ENCODE measurements around the gene BCL2.
A peak's percentile ranks its signal among the peaks of the same experiment; 100 is the strongest.

Gene BCL2

GRCh38 chr18:63245600-63245999 is 74.0 kb downstream of the BCL2 start:
- Mint-ChIP-seq H3K27me3 (ENCODE audit: low read depth) (no peaks in the 10 kb centered on the region), H3K36me3 (ENCODE audit: low read depth) (peaks cover 4% of the 10 kb centered on the region), H3K4me1 (peaks cover 68% of the 10 kb centered on the region), H3K4me3 (no peak overlapping the region), H3K27ac (peak overlapping the region in 1 of 3 experiments; percentile 94), H3K9me3 (no peaks in the 10 kb centered on the region)
- TF ChIP-seq CTCF (IDR thresholded peaks at IDR 0.05; ENCODE audit: unreplicated experiment in 3 of 3) = no peak

GRCh38 chr18:63244607-63245006 is 75.0 kb downstream of the BCL2 start:
- no peak overlapping the region for H3K4me3 Mint-ChIP-seq
- no peak for TF ChIP-seq CTCF (IDR thresholded peaks at IDR 0.05; ENCODE audit: unreplicated experiment in 3 of 3)
- peak overlapping the region; percentile 36 to 94 (median 69) for H3K27ac Mint-ChIP-seq
- no peaks in the 10 kb centered on the region for H3K9me3 Mint-ChIP-seq
- H3K36me3 Mint-ChIP-seq (ENCODE audit: low read depth) = no peaks in the 10 kb centered on the region
- H3K27me3 Mint-ChIP-seq (ENCODE audit: low read depth) = no peaks in the 10 kb centered on the region
- peaks cover 68% of the 10 kb centered on the region for H3K4me1 Mint-ChIP-seq

- peak overlapping the region; percentile 72 to 100 (median 85) for H3K27ac Mint-ChIP-seq
- no peaks in the 10 kb centered on the region for H3K9me3 Mint-ChIP-seq
- no peaks in the 10 kb centered on the region for H3K27me3 Mint-ChIP-seq (ENCODE audit: low read depth)
- TF ChIP-seq CTCF (IDR thresholded peaks at IDR 0.05; ENCODE audit: unreplicated experiment in 3 of 3) = no peak
- H3K4me1 Mint-ChIP-seq = peaks cover 77% of the 10 kb centered on the region
- peaks cover 4% of the 10 kb centered on the region for H3K36me3 Mint-ChIP-seq (ENCODE audit: low read depth)
- no peak overlapping the region for H3K4me3 Mint-ChIP-seq
These were observed 77.8 kb downstream of the BCL2 start for GRCh38 chr18:63241760-63242159.

- Mint-ChIP-seq H3K4me3 (no peak overlapping the region), H3K27ac (peak overlapping the region; percentile 72 to 100 (median 85)), H3K27me3 (ENCODE audit: low read depth) (no peaks in the 10 kb centered on the region), H3K9me3 (no peaks in the 10 kb centered on the region), H3K36me3 (ENCODE audit: low read depth) (peaks cover 4% of the 10 kb centered on the region), H3K4me1 (peaks cover 77% of the 10 kb centered on the region)
- TF ChIP-seq CTCF (IDR thresholded peaks at IDR 0.05; ENCODE audit: unreplicated experiment in 3 of 3) = no peak
These were observed 78.3 kb downstream of the BCL2 start for GRCh38 chr18:63241317-63241712.

GRCh38 chr18:63240531-63241316 is 78.8 kb downstream of the BCL2 start:
- Mint-ChIP-seq H3K27ac (peak overlapping the region; percentile 73 to 100 (median 85)), H3K27me3 (ENCODE audit: low read depth) (no peaks in the 10 kb centered on the region), H3K4me1 (peaks cover 77% of the 10 kb centered on the region), H3K9me3 (no peaks in the 10 kb centered on the region), H3K36me3 (ENCODE audit: low read depth) (peaks cover 4% of the 10 kb centered on the region), H3K4me3 (peak overlapping the region in 1 of 3 experiments; percentile 31)
- TF ChIP-seq CTCF (IDR thresholded peaks at IDR 0.05; ENCODE audit: unreplicated experiment in 3 of 3) = no peak

- no peak for TF ChIP-seq CTCF (IDR thresholded peaks at IDR 0.05; ENCODE audit: unreplicated experiment in 3 of 3)
- Mint-ChIP-seq H3K4me1 (peaks cover 71% of the 10 kb centered on the region), H3K4me3 (peak overlapping the region; percentile 1 to 72 (median 10)), H3K9me3 (no peaks in the 10 kb centered on the region), H3K36me3 (ENCODE audit: low read depth) (peaks cover 4% of the 10 kb centered on the region), H3K27me3 (ENCODE audit: low read depth) (no peaks in the 10 kb centered on the region), H3K27ac (peak overlapping the region; percentile 98 to 100 (median 100))
These were observed 80.9 kb downstream of the BCL2 start for GRCh38 chr18:63238693-63239075.
